ENCODE measurements around the gene TEX29. TPM values are rescaled to one million over a fixed set of nuclear protein-coding genes. Genes with fewer than 3 reads are reported as not detected.

TEX29 gene
- total and polyA plus RNA-seq, 9 of the 15 experiments (the other 6 are each of a cell fraction or from before 2014, with no cell fraction given), result 0.11 TPM; not detected in 7

- ChIA-PET CTCF (ENCODE audit: low intra/inter-chr PET ratio) (no interaction called here), POLR2A (no interaction called here)
- Histone ChIP-seq H3K9me1 (ENCODE audit: control insufficient read depth, insufficient read depth, low read length) (no peaks in the 10 kb centered on the region), H3K9me3 (replicated peaks; ENCODE audit: control insufficient read depth, insufficient read depth, low read depth, low read length) (no peaks in the 10 kb centered on the region), H2AFZ (ENCODE audit: low read depth, low read length) (no peak overlapping the region), H3K4me3 (no peak overlapping the region), H3K4me1 (replicated peaks in 1 of 2; ENCODE audit: control insufficient read depth in 2 of 2, insufficient read depth in 2 of 2, low read length in 2 of 2) (no peaks in the 10 kb centered on the region), H4K20me1 (replicated peaks; ENCODE audit: control insufficient read depth, insufficient read depth, low read length) (no peaks in the 10 kb centered on the region), H3K36me3 (ENCODE audit: control insufficient read depth, insufficient read depth, low read length) (no peaks in the 10 kb centered on the region), H3K27ac (ENCODE audit: extremely low read depth, low read depth, low read length) (no peak overlapping the region), H3K4me2 (ENCODE audit: insufficient read depth, low read length) (no peak overlapping the region), H3K27me3 (ENCODE audit: control insufficient read depth in 2 of 2, insufficient read depth in 2 of 2, low read length in 2 of 2) (peaks cover 0 to 24% of the 10 kb centered on the region in 2 experiments; a peak in 3 of 5 replicates), H3K79me2 (ENCODE audit: control insufficient read depth, insufficient read depth, low read length) (no peaks in the 10 kb centered on the region), H3K9ac (ENCODE audit: insufficient read depth in 1 of 2, low read depth in 2 of 2, low read length in 2 of 2) (no peak overlapping the region)
- in situ Hi-C loops (cut with MboI), result no loop called here
- BruUV-seq (replicated peaks), result no TSS peak
- FAIRE-seq, result no peak
- intact Hi-C loops (cut with micrococcal nuclease), result no loop called here
- 9% methylated on average over 4 of the region's 7 CpGs for WGBS (ENCODE audit: insufficient coverage, low coverage, missing lambda C conversion rate)
- no peak for DNase-seq (ENCODE audit: extremely low read depth in 1 of 4, low spot score in 3 of 4)
- no peak for ATAC-seq
- TF ChIP-seq PML (IDR thresholded peaks at IDR 0.05; ENCODE audit: low read length) (no peak), ZBTB43 (CRISPR knock-in tag; IDR thresholded peaks at IDR 0.05) (no peak), ATF3 (IDR thresholded peaks at IDR 0.05) (no peak), ATF3 (CRISPR knock-in tag; conservative IDR thresholded peaks at IDR 0.05) (no peak), CEBPB (tag; IDR thresholded peaks at IDR 0.05) (no peak), SMARCB1 (IDR thresholded peaks at IDR 0.05; ENCODE audit: insufficient read length, low read depth) (no peak), EZH2 (IDR thresholded peaks at IDR 0.05; ENCODE audit: borderline replicate concordance, low read depth, low read length) (no peak), ZNF318 (IDR thresholded peaks at IDR 0.05; ENCODE audit: borderline replicate concordance in 1 of 2, low read depth in 1 of 2) (no peak), CHCHD3 (CRISPR knock-in tag; IDR thresholded peaks at IDR 0.05) (no peak), PPARD (CRISPR knock-in tag; IDR thresholded peaks at IDR 0.05) (no peak), BRD4 (IDR thresholded peaks at IDR 0.05) (no peak), HDAC6 (IDR thresholded peaks at IDR 0.05; ENCODE audit: low read depth, low read length) (no peak), ERF (CRISPR knock-in tag; IDR thresholded peaks at IDR 0.05) (no peak), ATF1 (CRISPR knock-in tag; IDR thresholded peaks at IDR 0.05) (no peak), ATF1 (tag; IDR thresholded peaks at IDR 0.05) (no peak)
These were observed 39.5 kb downstream of the TEX29 start for GRCh38 chr13:111359930-111360329.

All from K562 (cell line).